NCI-H2171 treated with DMSO at 0.1 percent for 48 hours (cell line): ENCODE data around the gene KIAA1191.
A peak's percentile ranks its signal among the peaks of the same experiment; 100 is the strongest.

ENCODE experiments used
- DNase-seq: peaks from one replicate; lab custom pipeline; 2025; lab: John Stamatoyannopoulos, UW

KIAA1191 gene

GRCh38 chr5:176389135-176390123, 27.9 kb upstream of the KIAA1191 start:
- peak; percentile 63 for DNase-seq

- peak; percentile 96 for DNase-seq
Measured at GRCh38 chr5:176388444-176389134, 27.0 kb upstream of the KIAA1191 start, which contains the start of the genes HIGD2A and NOP16. HIGD2A (plus strand) TSS chr5:176388751; CDS start chr5:176388820, 69 bp downstream. NOP16 (minus strand) TSS chr5:176388598; CDS start chr5:176388539, 59 bp downstream.

- peak; percentile 4 for DNase-seq
Measured at GRCh38 chr5:176388003-176388443, 26.5 kb upstream of the KIAA1191 start.

- no peak for DNase-seq
Measured at GRCh38 chr5:176387384-176387925, 25.9 kb upstream of the KIAA1191 start.

- no peak for DNase-seq
Measured at GRCh38 chr5:176386491-176386890, 24.9 kb upstream of the KIAA1191 start.

- DNase-seq, result no peak
Measured at GRCh38 chr5:176384991-176385390, 23.4 kb upstream of the KIAA1191 start.

GRCh38 chr5:176384366-176384930, 22.9 kb upstream of the KIAA1191 start:
- DNase-seq, result no peak

- DNase-seq, result no peak
Measured at GRCh38 chr5:176383961-176384360, 22.4 kb upstream of the KIAA1191 start.

GRCh38 chr5:176383248-176383905, 21.8 kb upstream of the KIAA1191 start:
- DNase-seq, result no peak

- no peak for DNase-seq
Measured at GRCh38 chr5:176382721-176383120, 21.2 kb upstream of the KIAA1191 start.

- DNase-seq, result no peak
Measured at GRCh38 chr5:176381979-176382378, 20.4 kb upstream of the KIAA1191 start.

- no peak for DNase-seq
Measured at GRCh38 chr5:176381423-176381822, 19.9 kb upstream of the KIAA1191 start.

- DNase-seq, result no peak
Measured at GRCh38 chr5:176379881-176380280, 18.3 kb upstream of the KIAA1191 start.

GRCh38 chr5:176373100-176373818, 11.7 kb upstream of the KIAA1191 start:
- no peak for DNase-seq

- no peak for DNase-seq
Measured at GRCh38 chr5:176371621-176372539, 10.3 kb upstream of the KIAA1191 start.

- no peak for DNase-seq
Measured at GRCh38 chr5:176369934-176370711, 8.6 kb upstream of the KIAA1191 start.

- DNase-seq, result no peak
Measured at GRCh38 chr5:176368726-176369125, 7.2 kb upstream of the KIAA1191 start.

- DNase-seq, result no peak
Measured at GRCh38 chr5:176366232-176366894, 4.8 kb upstream of the KIAA1191 start.
